ENCODE data around the gene ARRB1.

The ARRB1 gene

GRCh38 chr11:75326439-75326810, 25.0 kb downstream of the ARRB1 start:
- H3K4me3 ChIP-seq (ENCODE audit: low read length), result no peak overlapping the region
- no peak for TF ChIP-seq CTCF (conservative IDR thresholded peaks at IDR 0.05; ENCODE audit: low read depth, low read length)
- DNase-seq (ENCODE audit: low read depth), result no peak

GRCh38 chr11:75325713-75326438, 25.6 kb downstream of the ARRB1 start:
- H3K4me3 ChIP-seq (ENCODE audit: low read length), result no peak overlapping the region
- TF ChIP-seq CTCF (conservative IDR thresholded peaks at IDR 0.05; ENCODE audit: low read depth, low read length), result no peak
- DNase-seq (ENCODE audit: low read depth), result no peak

- no peak overlapping the region for H3K4me3 ChIP-seq (ENCODE audit: low read length)
- TF ChIP-seq CTCF (conservative IDR thresholded peaks at IDR 0.05; ENCODE audit: low read depth, low read length), result no peak
- no peak for DNase-seq (ENCODE audit: low read depth)
These were observed 26.7 kb downstream of the ARRB1 start for GRCh38 chr11:75324740-75325139.

GRCh38 chr11:75324189-75324588, 27.3 kb downstream of the ARRB1 start:
- no peak for DNase-seq (ENCODE audit: low read depth)
- TF ChIP-seq CTCF (conservative IDR thresholded peaks at IDR 0.05; ENCODE audit: low read depth, low read length), result no peak
- H3K4me3 ChIP-seq (ENCODE audit: low read length), result no peak overlapping the region

- TF ChIP-seq CTCF (conservative IDR thresholded peaks at IDR 0.05; ENCODE audit: low read depth, low read length), result no peak
- H3K4me3 ChIP-seq (ENCODE audit: low read length), result no peak overlapping the region
- no peak for DNase-seq (ENCODE audit: low read depth)
These were observed 27.9 kb downstream of the ARRB1 start for GRCh38 chr11:75323609-75324008.

- H3K4me3 ChIP-seq (ENCODE audit: low read length), result no peak overlapping the region
- TF ChIP-seq CTCF (conservative IDR thresholded peaks at IDR 0.05; ENCODE audit: low read depth, low read length), result no peak
These were observed 30.8 kb downstream of the ARRB1 start for GRCh38 chr11:75320643-75321042.

GRCh38 chr11:75320046-75320618, 31.3 kb downstream of the ARRB1 start:
- no peak overlapping the region for H3K4me3 ChIP-seq (ENCODE audit: low read length)
- no peak for DNase-seq (ENCODE audit: low read depth)
- no peak for TF ChIP-seq CTCF (conservative IDR thresholded peaks at IDR 0.05; ENCODE audit: low read depth, low read length)

More at GRCh38 chr11:75320643-75321042, 30.8 kb downstream of the ARRB1 start:
- no peak for DNase-seq (ENCODE audit: low read depth)

All from retinal pigment epithelial cell (primary cell).